Fibroblast of peridontal ligament (primary cell): ENCODE results near the gene KIF21B.

Source experiments
- DNase-seq: peaks from one replicate; pipeline ENCODE4 v3.0.0-alpha.2; 2010; ENCODE audit errors: extremely low read depth

The KIF21B gene

GRCh38 chr1:201049248-201049831 is 25.8 kb upstream of the KIF21B start:
- no peak for DNase-seq

- DNase-seq, result no peak
Observed at GRCh38 chr1:201048521-201048920, 25.0 kb upstream of the KIF21B start.

- no peak for DNase-seq
Observed at GRCh38 chr1:201044119-201044518, 20.6 kb upstream of the KIF21B start.

GRCh38 chr1:201042779-201043461 is 19.4 kb upstream of the KIF21B start:
- DNase-seq, result peak; percentile 74

- DNase-seq, result no peak
Observed at GRCh38 chr1:201041011-201041410, 17.5 kb upstream of the KIF21B start.

GRCh38 chr1:201039876-201040275 is 16.4 kb upstream of the KIF21B start:
- DNase-seq, result no peak

- no peak for DNase-seq
Observed at GRCh38 chr1:201039418-201039817, 15.9 kb upstream of the KIF21B start.

GRCh38 chr1:201038186-201038876 is 14.8 kb upstream of the KIF21B start:
- no peak for DNase-seq

GRCh38 chr1:201036188-201036842 is 12.8 kb upstream of the KIF21B start:
- no peak for DNase-seq

- no peak for DNase-seq
Observed at GRCh38 chr1:201034671-201035070, 11.2 kb upstream of the KIF21B start.

- no peak for DNase-seq
Observed at GRCh38 chr1:201032408-201032807, 8.9 kb upstream of the KIF21B start.

- DNase-seq, result no peak
Observed at GRCh38 chr1:201028461-201028889, 5.0 kb upstream of the KIF21B start.

- DNase-seq, result no peak
Observed at GRCh38 chr1:201026836-201027235, 3.3 kb upstream of the KIF21B start.

- no peak for DNase-seq
Observed at GRCh38 chr1:201026234-201026633, 2.7 kb upstream of the KIF21B start.

GRCh38 chr1:201025571-201026002 is 2.1 kb upstream of the KIF21B start:
- DNase-seq, result no peak

GRCh38 chr1:201024625-201024998 is 1.1 kb upstream of the KIF21B start:
- no peak for DNase-seq

GRCh38 chr1:201023920-201024624 is 558 bp upstream of the KIF21B start:
- DNase-seq, result no peak

- no peak for DNase-seq
Observed at GRCh38 chr1:201022820-201023516, 546 bp downstream of the KIF21B start.

GRCh38 chr1:201022493-201022819 is 1.1 kb downstream of the KIF21B start:
- DNase-seq, result no peak

- DNase-seq, result no peak
Observed at GRCh38 chr1:201021630-201022492, 1.7 kb downstream of the KIF21B start.
